ENCODE measurements around the gene RUSC1.
"Not testable (repeated sequence)": the region's sequence is repeated elsewhere in the genome, so short reads cannot be mapped to it uniquely, and the experiment has no call there.

RUSC1 gene

DNA sequence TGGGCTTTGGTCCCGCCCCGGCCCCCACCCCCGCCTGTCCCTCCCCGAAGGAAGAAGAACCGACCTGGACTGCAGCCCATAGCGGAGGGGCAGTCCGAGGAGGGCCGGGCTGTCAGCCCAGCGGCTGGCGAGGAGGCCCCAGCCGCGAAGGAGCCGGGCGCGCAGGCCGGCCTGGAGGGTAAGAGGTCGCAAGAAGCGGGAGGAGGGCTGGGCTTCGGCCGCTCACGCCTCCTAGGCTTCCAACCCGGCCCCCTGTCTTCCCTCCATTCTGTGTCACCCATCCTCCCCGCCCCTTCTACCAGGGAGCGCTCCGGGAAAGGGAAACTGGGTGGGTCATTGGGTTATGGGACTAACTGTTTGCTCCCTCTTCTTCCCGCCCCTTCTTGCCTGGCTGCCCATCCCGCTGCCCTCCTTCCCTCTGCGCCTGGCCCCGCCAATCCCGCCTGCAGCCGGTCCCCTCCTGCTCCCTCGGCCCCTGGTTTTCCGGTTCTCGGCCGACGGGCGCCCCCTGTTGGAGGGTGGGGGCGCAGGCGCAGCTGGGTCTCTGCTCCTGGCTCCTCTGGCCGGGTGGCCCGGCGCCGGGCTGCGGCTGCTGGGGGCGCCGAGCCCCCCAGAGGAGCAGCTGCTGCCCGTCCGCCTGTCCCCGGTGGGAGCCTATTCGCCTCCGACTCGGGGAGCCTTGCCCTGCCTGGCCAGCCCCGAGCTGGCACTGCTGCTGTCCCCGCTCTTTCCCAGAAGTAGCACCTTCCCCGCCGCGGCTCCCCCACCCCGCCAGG is 2.4 kb downstream of the RUSC1 start:
- peak; percentile 93 for DNase-seq (ENCODE audit: low spot score)

DNA sequence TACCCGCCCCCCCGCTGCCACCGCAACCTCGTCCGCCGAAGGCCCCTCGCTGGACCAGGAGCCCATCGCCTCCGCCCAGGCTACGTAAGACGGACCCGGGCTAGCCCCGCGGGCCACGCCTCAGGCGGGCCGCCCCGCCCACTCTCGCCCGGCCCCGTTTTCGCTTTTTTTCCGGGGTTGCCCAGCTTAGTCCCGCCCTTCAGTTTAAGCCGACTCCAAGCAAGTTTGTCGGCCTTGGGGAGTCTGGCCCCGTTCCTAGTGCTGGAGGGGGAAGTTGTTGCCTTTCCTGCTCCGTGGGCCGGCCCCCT is 3.0 kb downstream of the RUSC1 start:
- peak; percentile 92 for DNase-seq (ENCODE audit: low spot score)

DNA sequence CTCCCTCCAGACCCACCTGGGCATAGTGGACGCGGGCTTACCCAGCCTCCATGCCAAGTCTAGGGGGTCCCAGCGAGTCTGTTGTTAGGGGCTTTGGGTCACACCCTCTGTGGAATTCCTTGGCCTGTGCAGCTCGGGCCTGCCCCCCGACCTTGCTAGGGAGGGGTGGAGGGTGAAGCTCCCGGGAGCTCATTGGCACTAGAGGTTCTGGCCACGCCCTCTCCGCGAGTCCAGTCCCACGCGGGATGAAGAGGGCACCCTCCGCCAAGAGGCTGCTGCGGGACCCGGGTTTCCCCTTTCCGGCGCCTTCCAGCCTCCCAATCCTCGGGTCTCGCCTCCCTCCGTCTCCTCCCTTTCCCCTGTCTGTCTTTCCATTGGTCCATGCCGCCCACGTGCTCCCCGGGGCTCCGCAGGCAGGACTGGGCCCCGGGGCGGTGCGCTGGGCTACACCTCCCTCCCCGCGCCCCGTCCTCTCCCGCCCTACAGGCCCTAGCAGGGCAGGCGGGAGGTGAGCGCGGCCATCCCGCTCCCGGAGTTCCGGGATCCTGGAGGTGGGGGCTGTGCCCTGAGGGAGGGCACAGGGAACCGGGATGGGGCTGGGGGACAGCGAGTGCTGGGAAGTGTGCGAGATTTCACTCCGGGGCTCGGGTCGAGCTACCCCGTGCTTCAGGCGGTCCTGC is 3.5 kb downstream of the RUSC1 start:
- DNase-seq (ENCODE audit: low spot score): peak; percentile 96

DNA sequence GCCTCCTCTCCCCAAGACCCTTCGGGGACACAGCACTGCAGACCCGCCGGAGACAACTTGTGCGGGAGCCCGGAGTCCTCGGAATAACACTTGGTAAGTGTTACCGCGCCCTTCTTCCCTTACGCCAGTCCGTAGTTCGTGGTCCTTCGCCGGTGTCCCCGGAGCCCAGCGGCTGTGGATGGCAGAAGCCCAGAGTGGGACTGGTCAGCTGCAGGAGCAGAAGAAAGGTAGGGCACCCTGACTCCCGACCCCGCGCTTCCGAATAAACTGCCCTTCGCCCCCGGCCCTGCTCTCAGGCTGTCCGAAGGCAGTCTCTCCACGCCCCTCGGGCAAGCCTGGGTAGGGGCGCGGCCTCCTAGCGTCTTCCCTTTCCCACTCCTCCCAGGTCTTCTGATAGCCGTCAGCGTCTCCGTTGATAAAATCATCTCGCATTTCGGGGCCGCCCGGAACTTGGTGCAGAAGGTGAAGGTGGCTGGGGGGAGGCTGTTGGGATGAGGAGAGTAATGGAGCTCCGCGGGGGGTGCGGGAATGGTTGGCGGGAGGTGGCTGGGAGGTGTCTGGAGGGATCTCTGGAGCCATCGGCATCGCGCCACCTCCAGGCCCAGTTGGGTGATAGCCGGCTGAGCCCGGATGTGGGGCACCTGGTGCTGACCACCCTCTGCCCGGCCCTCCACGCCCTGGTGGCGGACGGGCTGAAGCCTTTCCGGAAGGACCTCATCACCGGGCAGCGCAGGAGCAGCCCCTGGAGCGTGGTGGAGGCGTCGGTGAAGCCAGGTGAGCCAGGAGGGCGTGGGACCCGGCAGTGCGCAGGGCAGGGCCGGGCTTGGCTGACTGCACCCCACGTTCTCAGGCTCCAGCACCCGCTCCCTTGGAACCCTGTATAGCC is 4.3 kb downstream of the RUSC1 start:
- no peak for DNase-seq (ENCODE audit: low spot score)

DNA sequence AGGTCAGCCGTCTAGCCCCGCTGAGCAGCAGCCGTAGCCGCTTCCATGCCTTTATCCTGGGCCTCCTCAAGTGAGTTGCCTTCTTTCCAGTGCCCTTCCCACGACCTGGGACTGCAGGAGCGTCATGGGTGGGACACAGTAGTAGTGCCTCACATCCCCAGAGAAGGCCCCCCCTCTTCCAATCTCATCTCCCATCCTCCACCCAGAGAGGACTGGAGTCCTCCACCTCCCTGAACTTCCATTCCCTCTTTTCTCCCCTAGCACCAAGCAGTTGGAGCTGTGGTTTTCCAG is 4.9 kb downstream of the RUSC1 start:
- no peak for DNase-seq (ENCODE audit: low spot score)

DNA sequence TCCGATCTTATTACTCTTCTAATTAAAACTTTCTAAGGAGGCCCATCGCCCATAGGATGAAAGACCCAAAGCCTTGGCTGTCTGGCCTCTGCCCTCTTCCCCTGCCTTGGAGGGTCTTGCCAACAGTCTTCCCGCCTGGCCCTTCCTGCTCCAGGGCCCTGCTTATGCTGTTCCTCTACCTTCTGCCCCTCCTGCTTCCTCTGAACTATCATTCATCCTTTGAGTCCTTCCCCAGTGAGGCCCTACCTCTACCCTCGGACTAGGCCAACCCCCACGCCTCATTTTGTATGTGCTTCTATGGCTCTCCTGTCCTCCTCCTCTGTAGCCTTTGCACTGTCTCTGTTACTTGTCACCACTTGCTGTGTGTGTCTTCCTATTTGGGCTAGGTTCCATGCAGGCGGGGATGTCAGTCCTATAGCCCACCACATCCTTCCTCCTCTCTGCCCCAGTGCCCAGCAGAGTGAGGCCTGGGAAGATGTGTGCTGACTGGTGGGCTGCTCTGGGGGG is 5.4 kb downstream of the RUSC1 start:
- DNase-seq (ENCODE audit: low spot score): peak; percentile 56

DNA sequence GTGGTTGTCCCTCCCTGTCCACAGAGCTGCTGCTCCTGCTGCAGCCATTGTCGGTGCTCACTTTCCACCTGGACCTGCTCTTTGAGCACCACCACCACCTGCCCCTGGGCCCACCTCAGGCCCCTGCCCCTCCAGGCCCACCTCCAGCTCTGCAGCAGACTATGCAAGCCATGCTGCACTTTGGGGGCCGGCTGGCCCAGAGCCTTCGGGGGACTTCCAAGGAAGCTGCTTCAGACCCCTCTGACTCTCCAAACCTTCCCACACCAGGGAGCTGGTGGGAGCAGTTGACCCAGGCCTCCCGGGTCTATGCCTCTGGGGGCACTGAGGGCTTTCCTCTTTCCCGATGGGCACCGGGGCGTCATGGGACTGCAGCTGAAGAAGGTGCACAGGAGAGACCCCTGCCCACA is 5.9 kb downstream of the RUSC1 start:
- DNase-seq (ENCODE audit: low spot score): no peak

DNA sequence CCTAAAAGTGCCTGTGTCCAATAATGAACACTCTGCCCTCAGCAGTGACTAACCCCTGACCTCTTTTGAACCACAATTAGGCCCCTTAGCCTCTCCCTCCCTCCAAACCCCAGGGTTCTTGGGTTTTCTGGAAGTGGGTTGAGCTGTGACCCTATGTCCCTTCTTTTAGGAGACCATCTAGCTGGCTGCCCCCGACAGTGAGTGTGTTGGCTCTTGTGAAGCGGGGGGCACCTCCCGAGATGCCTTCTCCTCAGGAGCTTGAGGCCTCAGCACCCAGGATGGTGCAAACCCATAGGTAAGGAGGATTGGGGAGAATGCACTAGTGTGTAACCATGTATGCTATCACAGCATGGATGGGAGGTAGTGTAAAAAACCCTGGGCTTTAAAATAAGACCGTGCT is 7.3 kb downstream of the RUSC1 start:
- DNase-seq (ENCODE audit: low spot score): no peak

DNA sequence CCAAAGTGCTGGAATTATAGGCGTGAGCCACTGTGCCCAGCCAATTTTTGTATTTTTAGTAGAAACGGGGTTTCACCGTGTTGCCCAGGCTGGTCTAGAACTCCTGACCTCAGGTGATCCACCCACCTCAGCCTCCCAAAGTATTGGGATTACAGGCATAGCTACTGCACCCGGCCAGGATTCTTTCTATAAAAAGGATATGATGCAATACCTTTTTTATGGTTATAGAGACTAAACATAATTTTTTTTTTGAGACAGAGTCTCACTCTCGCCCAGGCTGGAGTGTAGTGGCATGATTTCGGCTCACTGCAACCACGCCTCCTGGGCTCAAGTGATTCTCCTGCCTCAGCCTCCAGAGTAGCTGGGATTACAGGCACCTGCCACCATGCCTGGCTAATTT is 8.2 kb downstream of the RUSC1 start:
- not testable (repeated sequence) for DNase-seq (ENCODE audit: low spot score)

DNA sequence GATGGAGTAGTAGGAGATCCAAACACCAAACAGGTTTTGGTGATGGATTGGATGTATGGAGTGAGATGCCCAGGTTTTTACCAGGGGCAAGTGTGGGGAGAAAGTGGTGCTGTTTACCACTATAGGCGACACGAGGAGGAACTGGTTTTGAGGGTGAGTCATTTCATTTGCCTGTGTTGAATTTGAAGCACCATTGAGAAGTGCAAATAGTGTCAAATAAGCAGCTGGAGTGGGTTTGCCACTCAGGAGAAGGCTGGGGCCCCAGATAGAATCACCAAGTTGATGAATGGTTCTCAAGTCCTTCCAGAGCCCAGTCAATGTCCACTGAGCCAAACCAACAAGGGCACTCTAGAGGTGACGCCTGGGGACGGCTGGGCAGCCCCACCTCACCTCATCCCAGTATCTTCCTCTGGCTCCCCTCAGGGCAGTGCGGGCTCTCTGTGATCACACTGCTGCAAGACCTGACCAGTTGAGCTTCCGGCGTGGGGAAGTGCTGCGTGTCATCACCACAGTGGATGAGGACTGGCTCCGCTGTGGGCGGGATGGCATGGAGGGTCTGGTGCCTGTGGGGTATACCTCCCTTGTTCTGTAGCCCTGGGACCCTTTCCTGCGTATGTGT is 9.4 kb downstream of the RUSC1 start:
- DNase-seq (ENCODE audit: low spot score): no peak

DNA sequence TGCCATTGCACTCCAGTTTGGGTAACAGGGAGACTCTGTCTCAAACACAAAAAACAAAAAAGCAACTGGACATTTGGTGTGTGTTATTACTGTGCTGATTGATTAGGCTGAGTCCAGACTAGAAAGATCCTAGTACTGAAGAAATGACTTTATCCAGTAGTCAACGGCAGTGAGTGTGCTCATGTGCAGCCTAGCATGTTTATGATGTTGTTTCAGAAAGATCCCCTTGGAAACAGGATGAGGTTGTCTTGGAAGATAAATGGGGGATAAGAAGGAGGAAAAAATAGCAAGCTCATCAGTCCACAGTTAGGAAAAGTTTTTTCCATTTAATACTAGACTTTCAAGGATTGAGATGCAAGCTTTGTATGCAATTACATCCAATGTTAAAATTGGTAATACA is 14.3 kb downstream of the RUSC1 start:
- no peak for DNase-seq (ENCODE audit: low spot score)

DNA sequence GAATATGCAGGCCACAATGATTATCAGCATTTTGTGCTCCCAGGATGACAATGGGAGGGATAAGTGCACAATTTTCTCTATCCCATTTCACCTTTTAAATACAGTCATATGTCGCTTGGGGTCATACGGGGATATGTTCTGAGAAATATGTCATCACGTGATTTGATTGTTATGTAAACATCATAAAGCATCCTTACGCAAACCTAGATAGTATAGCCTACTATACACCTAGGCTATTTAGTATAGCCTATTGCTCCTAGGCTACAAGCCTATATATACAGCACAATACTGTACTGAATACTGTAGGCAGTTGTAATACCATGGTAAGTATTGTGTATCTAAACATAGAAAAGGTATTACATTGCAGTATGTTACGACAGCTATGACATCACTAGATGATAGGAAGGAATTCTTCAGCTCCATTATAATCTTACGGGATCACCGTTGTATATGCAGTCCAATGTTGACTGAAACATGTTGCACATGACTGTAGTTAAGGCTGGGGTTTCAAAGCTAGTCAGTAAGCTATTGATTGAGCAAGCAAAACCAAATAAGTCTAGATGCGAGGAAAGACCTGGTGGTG is 18.9 kb downstream of the RUSC1 start:
- no peak for DNase-seq (ENCODE audit: low spot score)

DNA sequence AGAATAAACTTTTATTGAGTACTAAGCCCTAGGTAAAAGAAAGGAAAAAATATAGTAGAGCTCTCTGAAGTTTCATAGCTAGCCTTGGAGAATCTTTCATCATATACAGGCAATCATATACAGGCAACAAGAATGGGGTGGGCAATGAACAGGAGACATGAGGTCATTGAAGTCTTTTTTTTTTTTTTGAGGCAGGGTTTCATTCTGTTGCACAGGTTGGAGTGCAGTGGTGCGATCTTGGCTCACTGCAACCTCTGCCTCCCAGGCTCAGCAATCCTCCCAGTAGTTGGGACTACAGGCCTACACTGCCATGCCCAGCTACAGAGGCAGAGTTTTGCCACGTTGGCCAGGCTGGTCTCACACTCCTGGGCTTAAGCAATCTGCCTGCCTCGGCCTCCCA is 22.1 kb downstream of the RUSC1 start:
- no peak for DNase-seq (ENCODE audit: low spot score)

DNA sequence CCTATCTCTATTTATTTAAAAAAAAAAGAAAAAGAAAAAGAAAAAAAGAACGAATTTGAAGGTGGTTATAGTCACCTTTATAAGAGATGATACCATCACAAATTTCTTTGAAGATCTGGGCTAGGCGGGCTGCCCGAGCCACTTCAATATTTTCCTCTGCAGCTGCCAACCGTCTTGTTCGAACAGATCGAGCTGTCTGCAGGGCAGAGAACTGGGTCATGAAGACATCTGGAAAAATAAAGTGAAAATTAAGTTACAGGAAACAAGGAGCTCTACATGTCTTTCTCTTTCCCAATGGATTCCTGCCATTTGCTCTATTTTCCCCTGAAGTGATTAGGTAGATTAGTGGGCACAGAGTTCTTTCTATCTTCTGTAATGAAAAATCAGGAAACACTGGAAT is 31.9 kb downstream of the RUSC1 start:
- DNase-seq (ENCODE audit: low spot score): no peak

DNA sequence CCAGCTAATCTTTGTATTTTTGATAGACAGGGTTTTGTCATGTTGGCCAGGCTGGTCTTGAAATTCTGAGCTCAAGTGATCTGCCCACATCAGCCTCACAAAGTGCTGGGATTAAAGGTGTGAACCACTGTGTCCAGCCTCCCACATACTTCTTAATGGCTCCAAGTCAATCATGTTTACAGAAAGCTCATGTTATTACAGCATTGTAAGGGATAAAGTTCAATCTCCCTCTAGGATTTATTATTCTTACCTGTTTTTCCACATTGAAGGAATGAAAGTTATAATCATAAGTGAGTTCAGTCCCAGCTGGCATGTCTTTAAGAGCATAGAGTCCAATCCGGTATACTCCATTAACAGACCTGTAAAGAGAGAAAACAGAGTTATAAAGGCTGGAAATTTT is 39.4 kb downstream of the RUSC1 start:
- DNase-seq (ENCODE audit: low spot score): no peak

DNA sequence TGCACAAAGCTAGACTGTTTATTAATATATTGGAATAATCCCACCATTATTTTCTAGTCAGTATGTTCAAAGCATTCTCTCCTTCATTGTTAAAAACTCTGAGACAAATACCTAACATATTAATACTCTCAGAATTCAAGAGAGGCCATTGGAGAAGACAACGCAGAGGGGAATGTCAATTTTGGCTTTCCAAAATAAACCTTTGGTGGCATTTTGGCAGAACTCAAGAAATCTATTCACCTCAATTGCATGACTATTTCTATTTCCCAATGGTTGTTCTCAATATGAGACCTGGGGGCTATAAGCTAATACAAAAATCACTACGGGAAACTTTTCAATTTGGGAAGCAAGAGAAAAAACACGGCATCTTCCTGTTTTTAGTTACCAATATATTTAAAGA is 58.5 kb downstream of the RUSC1 start:
- DNase-seq (ENCODE audit: low spot score): no peak

DNA sequence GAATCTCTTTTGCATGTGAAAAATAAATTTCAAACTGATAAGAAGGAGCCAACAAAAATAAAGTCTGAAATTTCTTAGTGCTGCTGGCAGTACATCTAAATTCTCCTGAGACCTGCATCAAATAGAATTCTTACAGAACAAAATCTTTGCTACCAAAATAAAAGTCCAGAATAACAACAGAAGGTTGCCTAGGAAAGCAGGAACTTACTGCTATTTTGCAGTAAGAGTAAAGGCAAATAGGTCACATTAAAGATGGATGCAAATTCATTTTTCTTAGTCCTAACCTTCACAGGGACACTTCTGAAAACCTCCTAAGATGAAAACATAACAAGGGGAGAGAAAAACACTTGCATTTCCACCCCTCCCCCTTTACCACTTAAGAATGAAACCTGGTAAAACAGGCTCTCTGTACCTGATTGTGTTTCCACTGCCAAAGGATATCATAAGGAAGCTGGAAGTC is 59.0 kb downstream of the RUSC1 start:
- DNase-seq (ENCODE audit: low spot score): peak; percentile 62
